A549 (cell line): ENCODE measurements around the gene GNAO1. TPM values are rescaled to one million over a fixed set of nuclear protein-coding genes. Genes with fewer than 3 reads are reported as not detected.

Source experiments
- ATAC-seq, 2 experiments: fragments of 200-7000 bp in 1 of 2; fragments of >200 bp in 1 of 2; cut with Nextera tagmentation in 1 of 2; cut with Tn5 transposase in 1 of 2; 3 replicates each; pipeline versions ENCODE4 v1.8.0 to v1.9.1; 2018 to 2020; ENCODE audit warnings: mild to moderate bottlenecking in 1 of 2, moderate library complexity in 1 of 2
- CTCF ChIA-PET: fragments of 300-600 bp; sonication (Branson Sonifier 250); formaldehyde crosslinking; extraction: SDS; loops from one replicate; lab custom pipeline; 2021; ENCODE audit warnings: antibody characterized with exemption, inconsistent platforms; lab: Yijun Ruan, JAX
- POLR2A ChIA-PET: fragments of 350-600 bp; formaldehyde crosslinking; extraction: SDS; loops from one replicate; lab custom pipeline; 2021; ENCODE audit warnings: antibody characterized with exemption, inconsistent platforms; lab: Yijun Ruan, JAX
- DNase-seq, 2 experiments: peaks; one replicate each; pipeline versions ENCODE4 v3.0.0 to v3.0.0-alpha.2; 2011 to 2016; ENCODE audit warnings: low read depth in 1 of 2, low spot score in 1 of 2
- FAIRE-seq: peaks from 2 replicates; lab custom pipeline; 2011; peaks lifted over from hg19 to GRCh38; lab: Jason Lieb, UNC
- H3K27ac ChIP-seq, 2 experiments: fragments of >200 bp; sonication (Bioruptor Twin); formaldehyde crosslinking; 3 replicates each; pipeline ENCODE4 v1.5.1; 2016 to 2017
- H3K4me1 ChIP-seq: fragments of >200 bp; sonication (Bioruptor Twin); formaldehyde crosslinking; 3 replicates; pipeline ENCODE4 v1.6.1; 2016
- H3K4me2 ChIP-seq: fragments of >200 bp; sonication (Bioruptor Twin); formaldehyde crosslinking; 3 replicates; pipeline ENCODE4 v1.6.1; 2016
- H3K4me3 ChIP-seq: fragments of >200 bp; sonication (Bioruptor Twin); formaldehyde crosslinking; 3 replicates; pipeline ENCODE4 v1.5.1; 2016
- H3K9me3 ChIP-seq: fragments of >200 bp; sonication (Bioruptor Twin); formaldehyde crosslinking; 3 replicates; pipeline ENCODE4 v1.6.1; 2016
- CBX2 ChIP-seq: fragments of 200-600 bp; sonication (generic); IDR thresholded peaks from 2 replicates; pipeline ENCODE4 v1.6.1; 2016; ENCODE audit warnings: low read depth, mild to moderate bottlenecking, borderline replicate concordance
- CEBPB ChIP-seq, 2 experiments: fragments of >200 bp in 1 of 2; sonication (Bioruptor Twin) in 1 of 2; formaldehyde crosslinking in 1 of 2; IDR thresholded peaks; 2 replicates each; pipeline ENCODE4 v1.6.1; 2012 to 2016
- EHF ChIP-seq: fragments of 250-450 bp; sonication (Bioruptor Pico); IDR thresholded peaks from 2 replicates; pipeline ENCODE4 v1.5.0; 2020; ENCODE audit warnings: mild to moderate bottlenecking
- ESRRA ChIP-seq: fragments of 150-350 bp; IDR thresholded peaks from 2 replicates; pipeline ENCODE4 v1.6.1; 2014; ENCODE audit warnings: mild to moderate bottlenecking, low read length, borderline replicate concordance
- FOSB ChIP-seq: fragments of 250-450 bp; sonication (Bioruptor Pico); IDR thresholded peaks from 2 replicates; pipeline ENCODE4 v1.5.0; 2020; ENCODE audit warnings: mild to moderate bottlenecking, moderate library complexity
- GATA3 ChIP-seq: IDR thresholded peaks from 2 replicates; pipeline ENCODE4 v1.6.1; 2012; ENCODE audit warnings: borderline replicate concordance
- HEYL ChIP-seq: fragments of 250-450 bp; sonication (Bioruptor Pico); IDR thresholded peaks from 2 replicates; pipeline ENCODE4 v1.8.0; 2021; ENCODE audit warnings: mild to moderate bottlenecking, moderate library complexity
- JUNB ChIP-seq: fragments of >200 bp; sonication (Bioruptor Twin); formaldehyde crosslinking; IDR thresholded peaks from 2 replicates; pipeline ENCODE4 v1.6.1; 2016
- KDM1A ChIP-seq: fragments of 200-600 bp; sonication (generic); IDR thresholded peaks from 2 replicates; pipeline ENCODE4 v1.6.1; 2016; ENCODE audit warnings: low read depth, mild to moderate bottlenecking
- MAZ ChIP-seq: fragments of 150-350 bp; IDR thresholded peaks from 2 replicates; pipeline ENCODE4 v1.6.1; 2014; ENCODE audit warnings: antibody characterized with exemption, low read depth, low read length, borderline replicate concordance
- NPAS2 ChIP-seq: fragments of 250-450 bp; sonication (Bioruptor Pico); IDR thresholded peaks from 2 replicates; pipeline ENCODE4 v1.8.0; 2022; ENCODE audit warnings: mild to moderate bottlenecking, moderate library complexity, borderline replicate concordance
- POLR2A ChIP-seq: IDR thresholded peaks from 2 replicates; pipeline ENCODE4 v1.6.1; 2012; ENCODE audit warnings: mild to moderate bottlenecking, low read length
- RFX5 ChIP-seq: fragments of 450-650 bp; IDR thresholded peaks from 2 replicates; pipeline ENCODE4 v1.7.1; 2014; ENCODE audit warnings: antibody characterized with exemption, mild to moderate bottlenecking, moderate library complexity
- RNF2 ChIP-seq: fragments of 200-600 bp; sonication (generic); IDR thresholded peaks from 2 replicates; pipeline ENCODE4 v1.6.1; 2016; ENCODE audit warnings: low read depth, mild to moderate bottlenecking, antibody characterized with exemption, moderate library complexity, borderline replicate concordance
- TFCP2L1 ChIP-seq: fragments of 250-450 bp; sonication (Bioruptor Pico); IDR thresholded peaks from 2 replicates; pipeline ENCODE4 v1.5.0; 2021; ENCODE audit warnings: mild to moderate bottlenecking
- TP53 ChIP-seq: fragments of 250-450 bp; sonication (Bioruptor Pico); IDR thresholded peaks from 2 replicates; pipeline ENCODE4 v1.5.0; 2021; ENCODE audit warnings: mild to moderate bottlenecking, moderate library complexity
- ZNF302 ChIP-seq: fragments of 250-450 bp; sonication (Bioruptor Pico); IDR thresholded peaks from 2 replicates; pipeline ENCODE4 v1.9.0; 2021; ENCODE audit warnings: inconsistent platforms, mild to moderate bottlenecking, moderate library complexity
- WGBS: methylation state at CpG from one replicate; pipeline ENCODE4 v1.1.6; 2017; ENCODE audit errors: missing lambda C conversion rate; 5-methylcytosine and 5-hydroxymethylcytosine counted together
- polyA plus RNA-seq, 4 experiments: library from polyadenylated mRNA; depleted of rRNA in 3 of 4; stranded (reverse); fragments of >200 nt; fragmentation: RNase III in 1 of 4; extraction: RNeasy Plus Mini Kit Qiagen cat#74134 plus additional on column Dnase treatment in 1 of 4; gene quantifications; 2 replicates in 3 of 4; 3 replicates in 1 of 4; pipeline ENCODE4 v1.2.3, GENCODE V29; 2011 to 2017
- TF ChIP-seq, protein P1 (sequence below): fragments of 450-650 bp; IDR thresholded peaks from 2 replicates; pipeline ENCODE4 v1.6.1; 2014; ENCODE audit warnings: antibody characterized with exemption
- TF ChIP-seq, protein P2 (sequence below): fragments of 200-600 bp; sonication (generic); IDR thresholded peaks from 2 replicates; pipeline ENCODE4 v1.6.1; 2016; ENCODE audit warnings: antibody characterized with exemption, mild to moderate bottlenecking, moderate library complexity
- TF ChIP-seq, protein P3 (sequence below): fragments of 250-450 bp; sonication (Bioruptor Pico); IDR thresholded peaks from 2 replicates; pipeline ENCODE4 v1.5.0; 2020; ENCODE audit warnings: low read depth, mild to moderate bottlenecking, moderate library complexity
- TF ChIP-seq, protein P4 (sequence below): fragments of >200 bp; sonication (Bioruptor Twin); formaldehyde crosslinking; IDR thresholded peaks from 2 replicates; pipeline ENCODE4 v1.6.1; 2016

GNAO1 gene
- polyA plus RNA-seq, 2 of the 4 experiments (the other 2 are of a cell fraction) = 0.22 to 0.23 TPM

DNA sequence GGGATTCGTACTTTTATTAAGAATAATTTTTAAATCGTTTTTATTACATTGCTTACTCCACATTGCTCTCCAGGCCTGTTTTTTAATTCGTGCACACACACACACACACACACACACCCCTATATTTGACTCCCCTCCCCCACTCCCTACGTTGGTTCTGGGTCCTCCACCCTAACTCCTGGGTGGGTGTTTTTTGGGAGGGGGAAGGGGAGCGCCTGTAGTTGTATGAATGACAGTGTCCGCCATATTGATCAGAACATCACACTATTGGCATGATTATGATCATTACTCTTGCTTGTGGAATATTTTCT, 1.3 kb downstream of the GNAO1 start:
- POLR2A ChIA-PET = no interaction called here
- no peak overlapping the region for H3K27ac ChIP-seq
- no peak overlapping the region for H3K4me3 ChIP-seq
- H3K4me2 ChIP-seq = peak overlapping the region; percentile 90; the same call in 2 of the 3 replicates
- FAIRE-seq (no peak), DNase-seq (no peak), ATAC-seq (no peak)
- CTCF ChIA-PET = interaction anchor here (1.8 kb wide), 1 partner anchor 11 kb away, joined by 5 read pairs; no protein-coding TSS in a partner anchor
- H3K9me3 ChIP-seq = 0 out of 3 replicates have a peak, but pooled peaks cover 2% of the 10 kb centered on the region
- H3K4me1 ChIP-seq = peaks cover 5% of the 10 kb centered on the region; the same call in 1 of the 3 replicates
- TF ChIP-seq, protein P1, sequence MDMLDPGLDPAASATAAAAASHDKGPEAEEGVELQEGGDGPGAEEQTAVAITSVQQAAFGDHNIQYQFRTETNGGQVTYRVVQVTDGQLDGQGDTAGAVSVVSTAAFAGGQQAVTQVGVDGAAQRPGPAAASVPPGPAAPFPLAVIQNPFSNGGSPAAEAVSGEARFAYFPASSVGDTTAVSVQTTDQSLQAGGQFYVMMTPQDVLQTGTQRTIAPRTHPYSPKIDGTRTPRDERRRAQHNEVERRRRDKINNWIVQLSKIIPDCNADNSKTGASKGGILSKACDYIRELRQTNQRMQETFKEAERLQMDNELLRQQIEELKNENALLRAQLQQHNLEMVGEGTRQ = no peak
- TF ChIP-seq NPAS2 = no peak
- no peak for TF ChIP-seq EHF (CRISPR knock-in tag)
- TF ChIP-seq, protein P2, sequence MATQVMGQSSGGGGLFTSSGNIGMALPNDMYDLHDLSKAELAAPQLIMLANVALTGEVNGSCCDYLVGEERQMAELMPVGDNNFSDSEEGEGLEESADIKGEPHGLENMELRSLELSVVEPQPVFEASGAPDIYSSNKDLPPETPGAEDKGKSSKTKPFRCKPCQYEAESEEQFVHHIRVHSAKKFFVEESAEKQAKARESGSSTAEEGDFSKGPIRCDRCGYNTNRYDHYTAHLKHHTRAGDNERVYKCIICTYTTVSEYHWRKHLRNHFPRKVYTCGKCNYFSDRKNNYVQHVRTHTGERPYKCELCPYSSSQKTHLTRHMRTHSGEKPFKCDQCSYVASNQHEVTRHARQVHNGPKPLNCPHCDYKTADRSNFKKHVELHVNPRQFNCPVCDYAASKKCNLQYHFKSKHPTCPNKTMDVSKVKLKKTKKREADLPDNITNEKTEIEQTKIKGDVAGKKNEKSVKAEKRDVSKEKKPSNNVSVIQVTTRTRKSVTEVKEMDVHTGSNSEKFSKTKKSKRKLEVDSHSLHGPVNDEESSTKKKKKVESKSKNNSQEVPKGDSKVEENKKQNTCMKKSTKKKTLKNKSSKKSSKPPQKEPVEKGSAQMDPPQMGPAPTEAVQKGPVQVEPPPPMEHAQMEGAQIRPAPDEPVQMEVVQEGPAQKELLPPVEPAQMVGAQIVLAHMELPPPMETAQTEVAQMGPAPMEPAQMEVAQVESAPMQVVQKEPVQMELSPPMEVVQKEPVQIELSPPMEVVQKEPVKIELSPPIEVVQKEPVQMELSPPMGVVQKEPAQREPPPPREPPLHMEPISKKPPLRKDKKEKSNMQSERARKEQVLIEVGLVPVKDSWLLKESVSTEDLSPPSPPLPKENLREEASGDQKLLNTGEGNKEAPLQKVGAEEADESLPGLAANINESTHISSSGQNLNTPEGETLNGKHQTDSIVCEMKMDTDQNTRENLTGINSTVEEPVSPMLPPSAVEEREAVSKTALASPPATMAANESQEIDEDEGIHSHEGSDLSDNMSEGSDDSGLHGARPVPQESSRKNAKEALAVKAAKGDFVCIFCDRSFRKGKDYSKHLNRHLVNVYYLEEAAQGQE = no peak
- TF ChIP-seq GATA3 = no peak
- no peak for TF ChIP-seq HEYL (CRISPR knock-in tag)
- no peak for TF ChIP-seq POLR2A
- TF ChIP-seq, protein P3, sequence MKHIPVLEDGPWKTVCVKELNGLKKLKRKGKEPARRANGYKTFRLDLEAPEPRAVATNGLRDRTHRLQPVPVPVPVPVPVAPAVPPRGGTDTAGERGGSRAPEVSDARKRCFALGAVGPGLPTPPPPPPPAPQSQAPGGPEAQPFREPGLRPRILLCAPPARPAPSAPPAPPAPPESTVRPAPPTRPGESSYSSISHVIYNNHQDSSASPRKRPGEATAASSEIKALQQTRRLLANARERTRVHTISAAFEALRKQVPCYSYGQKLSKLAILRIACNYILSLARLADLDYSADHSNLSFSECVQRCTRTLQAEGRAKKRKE = no peak
- no peak for TF ChIP-seq ESRRA
- no peak for TF ChIP-seq RFX5
- TF ChIP-seq FOSB = no peak
- no peak for TF ChIP-seq JUNB
- no peak for TF ChIP-seq CEBPB (IDR thresholded peaks at IDR 0.05)
- TF ChIP-seq CBX2 = no peak
- no peak for TF ChIP-seq TFCP2L1
- 27% methylated on average over 6 of the region's 6 CpGs for WGBS

DNA sequence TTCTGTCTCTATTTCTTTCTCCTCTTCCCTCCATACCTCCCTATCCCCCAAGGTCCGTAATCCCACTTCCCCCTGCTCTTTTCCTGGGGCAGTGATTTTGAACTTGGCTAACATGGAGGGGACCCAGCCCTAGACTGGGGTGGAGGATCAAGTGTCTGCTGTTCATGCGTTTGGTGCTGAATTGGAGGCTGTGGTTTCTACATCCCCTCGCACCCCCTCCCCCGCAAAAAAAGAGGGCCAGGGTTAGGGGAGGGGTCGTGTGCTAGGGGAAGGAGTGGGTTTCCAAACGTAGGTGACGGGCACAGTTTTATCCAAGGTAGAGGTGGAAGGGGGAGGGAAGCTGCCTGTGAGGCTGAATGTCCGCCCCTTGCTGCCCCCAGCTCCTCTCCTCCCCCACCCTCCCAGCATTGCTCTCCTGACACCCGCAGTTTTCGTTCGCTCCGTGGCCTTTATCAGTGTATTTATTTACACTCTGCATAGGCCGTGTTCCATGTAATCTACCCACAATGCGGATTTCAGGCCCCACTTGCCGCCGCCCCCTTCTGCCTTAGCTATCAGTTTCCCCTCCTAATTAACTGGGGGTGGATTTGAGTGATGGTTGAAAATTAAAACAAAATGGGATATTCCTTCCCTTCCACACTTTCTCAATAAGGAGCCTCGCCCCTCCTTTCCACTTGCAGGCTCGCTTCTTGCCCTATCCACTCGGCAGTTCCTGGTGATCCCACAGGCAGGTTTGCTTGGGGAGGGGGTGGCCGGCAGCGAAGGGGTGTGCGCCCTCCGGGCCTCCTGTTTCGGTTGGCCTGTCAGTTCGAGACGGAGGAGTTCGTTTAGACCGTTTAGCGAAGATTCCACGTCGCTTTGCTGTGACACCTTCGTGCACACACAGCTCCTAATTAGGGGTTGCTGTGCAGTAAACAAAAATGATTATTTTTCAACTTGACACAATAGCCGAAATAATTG, 2.0 kb downstream of the GNAO1 start:
- DNase-seq (no peak), ATAC-seq (no peak), FAIRE-seq (no peak)
- no peak overlapping the region for H3K4me2 ChIP-seq
- H3K9me3 ChIP-seq = 0 out of 3 replicates have a peak, but pooled peaks cover 2% of the 10 kb centered on the region
- H3K4me1 ChIP-seq = peaks cover 5% of the 10 kb centered on the region; the same call in 1 of the 3 replicates
- POLR2A ChIA-PET = no interaction called here
- CTCF ChIA-PET = interaction anchor here (1.4 kb wide), 1 partner anchor 10 kb away, joined by 4 read pairs; no protein-coding TSS in a partner anchor
- 61% methylated on average over 33 of the region's 33 CpGs for WGBS
- H3K4me3 ChIP-seq = no peak overlapping the region
- no peak overlapping the region for H3K27ac ChIP-seq
- TF ChIP-seq, protein P2 = peak; percentile 58; the same call in 1 of the 2 replicates
- TF ChIP-seq MAZ = no peak
- TF ChIP-seq POLR2A = no peak
- no peak for TF ChIP-seq KDM1A
- TF ChIP-seq, protein P4, sequence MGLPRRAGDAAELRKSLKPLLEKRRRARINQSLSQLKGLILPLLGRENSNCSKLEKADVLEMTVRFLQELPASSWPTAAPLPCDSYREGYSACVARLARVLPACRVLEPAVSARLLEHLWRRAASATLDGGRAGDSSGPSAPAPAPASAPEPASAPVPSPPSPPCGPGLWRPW = no peak
- no peak for TF ChIP-seq RNF2
- TF ChIP-seq ZNF302 = no peak
- no peak for TF ChIP-seq TP53 (CRISPR knock-in tag)
